ENCODE measurements around the gene GRAP2.
"Not testable (repeated sequence)": the region's sequence is repeated elsewhere in the genome, so short reads cannot be mapped to it uniquely, and the experiment has no call there.

Gene GRAP2

DNA sequence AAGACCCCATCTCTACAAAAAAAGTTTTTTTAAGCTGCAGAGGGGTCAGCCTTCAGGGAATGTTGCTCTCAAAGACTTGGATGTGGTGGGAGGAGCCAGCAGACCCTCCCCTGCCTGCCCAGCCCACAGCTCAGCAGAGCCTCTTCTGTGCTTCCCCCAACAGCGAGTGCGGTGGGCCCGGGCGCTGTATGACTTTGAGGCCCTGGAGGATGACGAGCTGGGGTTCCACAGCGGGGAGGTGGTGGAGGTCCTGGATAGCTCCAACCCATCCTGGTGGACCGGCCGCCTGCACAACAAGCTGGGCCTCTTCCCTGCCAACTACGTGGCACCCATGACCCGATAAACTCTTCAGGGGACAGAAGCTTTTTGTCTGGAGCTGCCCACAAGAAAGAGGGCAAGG is 69.9 kb downstream of the GRAP2 start:
- DNase-seq: no peak

- no peak for DNase-seq
These were observed 71.8 kb downstream of the GRAP2 start for GRCh38 chr22:39972641-39973040.

DNA sequence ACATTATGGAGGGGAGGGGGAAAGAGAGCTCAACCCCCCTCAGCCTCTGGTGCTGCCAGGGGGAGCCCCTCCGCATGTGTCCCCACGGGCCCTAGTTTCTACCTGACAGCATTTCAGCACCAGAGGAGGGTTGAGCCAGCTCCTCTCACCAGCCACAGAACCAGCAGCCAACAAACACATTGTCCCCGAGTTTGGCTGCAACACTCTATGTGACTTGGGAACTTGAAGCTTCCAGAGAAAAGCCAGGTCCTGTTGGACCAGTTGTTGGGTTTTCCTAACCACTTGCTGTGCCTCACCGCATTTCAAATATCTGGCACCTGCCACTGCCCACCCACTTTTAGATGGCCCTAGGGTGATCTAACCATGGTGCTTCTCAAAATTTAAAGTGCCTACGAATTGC is 72.8 kb downstream of the GRAP2 start:
- DNase-seq: no peak

GRCh38 chr22:39974065-39974464 is 73.2 kb downstream of the GRAP2 start:
- no peak for DNase-seq

GRCh38 chr22:39979048-39979447 is 78.2 kb downstream of the GRAP2 start:
- no peak for DNase-seq

GRCh38 chr22:39979458-39979857 is 78.6 kb downstream of the GRAP2 start:
- no peak for DNase-seq

DNA sequence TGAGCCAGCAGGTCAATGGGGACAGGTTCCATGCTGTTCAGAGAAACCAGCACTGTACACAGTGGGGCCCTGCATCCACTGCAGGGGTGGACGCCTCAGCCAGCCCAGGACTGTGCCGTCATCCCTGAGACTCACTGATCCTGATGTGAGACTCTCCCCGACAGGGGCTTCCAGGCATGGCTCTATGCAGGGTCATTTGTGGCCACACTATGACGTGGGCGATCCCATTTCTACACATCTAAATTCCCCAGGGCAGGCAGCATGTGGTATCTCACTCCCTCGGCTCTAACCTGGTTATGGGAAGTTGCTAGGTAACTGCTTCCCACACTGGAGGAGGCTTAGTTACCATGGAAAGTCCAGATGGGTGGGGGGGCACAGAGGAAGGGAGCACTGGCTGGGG is 79.7 kb downstream of the GRAP2 start:
- DNase-seq: no peak

DNA sequence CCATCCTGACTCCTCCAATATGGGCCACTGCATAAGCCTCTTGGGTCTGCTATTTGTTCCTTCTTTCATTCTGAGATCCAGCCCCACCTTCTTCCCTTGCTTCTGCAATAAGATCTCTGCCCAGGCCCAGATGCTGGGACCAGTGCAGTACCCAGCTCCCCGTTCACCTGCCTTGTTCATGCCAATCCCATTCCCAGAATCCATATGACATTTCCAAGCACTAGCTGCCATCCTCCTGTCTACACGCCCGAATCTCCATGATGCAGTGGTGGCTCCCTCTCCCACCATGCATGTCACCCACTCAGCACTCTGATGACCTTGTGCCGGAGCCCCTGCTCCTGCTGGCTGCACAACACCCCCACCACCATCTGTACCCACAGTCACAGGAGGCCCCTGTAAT is 82.5 kb downstream of the GRAP2 start:
- no peak for DNase-seq

GRCh38 chr22:39984006-39984405 is 83.1 kb downstream of the GRAP2 start:
- no peak for DNase-seq

DNA sequence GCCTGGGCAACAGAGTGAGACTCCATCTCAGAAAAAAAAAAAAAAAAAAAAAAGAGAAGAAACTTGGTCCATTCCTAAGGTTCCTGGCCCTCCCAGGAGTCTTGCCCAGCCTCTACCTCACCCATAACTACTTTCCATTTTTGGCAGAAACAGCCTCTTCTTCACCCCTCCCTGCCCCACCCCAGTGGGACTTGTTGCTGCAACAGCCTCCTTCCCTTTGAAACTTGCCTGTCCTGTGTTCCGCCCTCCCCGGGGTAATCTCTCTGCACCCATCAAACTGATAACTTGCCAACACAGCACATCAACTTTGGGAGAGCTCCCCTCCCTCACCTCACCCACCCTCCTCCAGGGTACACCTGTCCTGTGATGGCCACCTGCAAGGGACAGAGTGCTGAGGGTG is 83.9 kb downstream of the GRAP2 start:
- no peak for DNase-seq

DNA sequence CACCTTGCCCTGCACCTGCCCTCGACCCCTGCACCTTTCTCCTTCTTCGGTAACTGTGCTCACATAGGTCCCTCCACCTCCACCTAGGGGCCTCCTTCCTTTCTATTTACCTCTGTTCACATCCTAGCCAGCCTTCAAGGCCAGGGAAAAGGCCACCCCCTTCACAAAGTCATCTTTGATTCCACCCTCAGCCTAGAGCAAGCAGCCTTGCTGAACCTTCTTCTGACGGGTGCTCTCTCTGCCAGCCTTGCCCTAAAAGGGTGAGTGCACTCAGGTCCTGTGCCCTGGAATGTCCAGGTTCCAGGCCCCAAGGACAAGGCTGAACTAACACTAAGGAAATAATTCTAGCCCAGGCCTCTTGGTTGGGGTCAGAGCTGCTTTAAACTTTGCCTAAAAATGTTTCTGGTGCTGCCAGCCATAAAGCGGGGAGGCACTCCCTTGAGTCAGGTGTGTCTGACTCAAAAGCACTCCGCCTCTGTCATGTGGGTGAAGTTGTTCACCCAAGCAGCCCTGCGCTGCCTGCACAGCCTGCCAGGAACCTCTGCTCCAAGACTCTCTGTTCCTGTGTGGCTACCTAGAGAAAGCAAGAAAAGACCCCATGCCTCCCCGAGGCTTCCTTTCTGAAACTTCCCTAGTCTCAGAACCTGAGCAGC is 84.6 kb downstream of the GRAP2 start:
- peak; percentile 18 for DNase-seq

- DNase-seq: no peak
These were observed 87.7 kb downstream of the GRAP2 start for GRCh38 chr22:39988386-39989114.

DNA sequence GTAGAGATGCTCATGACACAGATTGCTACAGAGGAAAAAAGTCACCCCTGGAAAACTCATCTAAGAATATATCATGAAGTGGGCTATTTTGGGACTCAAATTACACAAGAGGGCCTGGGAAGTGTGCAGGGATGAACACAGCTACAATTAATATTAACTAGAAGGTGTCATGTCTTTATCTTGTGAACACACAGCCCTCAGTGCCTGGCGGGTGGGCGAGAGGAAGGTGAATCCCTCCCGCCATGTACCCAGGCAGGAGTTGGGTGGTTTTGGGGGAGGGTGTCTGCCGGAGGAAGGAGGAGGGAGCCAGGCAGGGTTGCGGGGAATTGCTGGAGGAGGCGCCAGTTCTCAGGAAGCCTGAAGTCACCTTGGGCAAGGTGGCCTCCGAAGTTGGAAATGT is 88.7 kb downstream of the GRAP2 start:
- no peak for DNase-seq

DNA sequence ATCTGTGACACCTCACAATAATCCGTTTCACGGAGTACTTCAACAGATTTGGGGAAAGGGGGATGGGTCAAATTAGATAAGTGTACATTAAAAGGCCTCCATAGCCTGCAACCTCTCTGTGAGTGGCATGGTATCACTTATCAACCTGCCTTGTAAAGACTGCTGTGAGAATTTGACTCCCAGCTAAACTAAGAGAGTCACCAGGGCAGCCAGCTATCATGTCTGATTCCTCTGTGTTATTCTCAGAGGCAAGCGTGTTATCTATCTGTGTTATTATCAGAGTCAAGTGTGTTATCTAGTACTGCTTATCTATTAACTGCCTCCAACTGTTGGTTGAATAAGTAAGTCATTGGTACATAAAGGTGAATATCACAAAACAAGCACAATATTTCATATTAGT is 89.8 kb downstream of the GRAP2 start:
- no peak for DNase-seq

- DNase-seq: no peak
These were observed 90.4 kb downstream of the GRAP2 start for GRCh38 chr22:39991159-39991860.

DNA sequence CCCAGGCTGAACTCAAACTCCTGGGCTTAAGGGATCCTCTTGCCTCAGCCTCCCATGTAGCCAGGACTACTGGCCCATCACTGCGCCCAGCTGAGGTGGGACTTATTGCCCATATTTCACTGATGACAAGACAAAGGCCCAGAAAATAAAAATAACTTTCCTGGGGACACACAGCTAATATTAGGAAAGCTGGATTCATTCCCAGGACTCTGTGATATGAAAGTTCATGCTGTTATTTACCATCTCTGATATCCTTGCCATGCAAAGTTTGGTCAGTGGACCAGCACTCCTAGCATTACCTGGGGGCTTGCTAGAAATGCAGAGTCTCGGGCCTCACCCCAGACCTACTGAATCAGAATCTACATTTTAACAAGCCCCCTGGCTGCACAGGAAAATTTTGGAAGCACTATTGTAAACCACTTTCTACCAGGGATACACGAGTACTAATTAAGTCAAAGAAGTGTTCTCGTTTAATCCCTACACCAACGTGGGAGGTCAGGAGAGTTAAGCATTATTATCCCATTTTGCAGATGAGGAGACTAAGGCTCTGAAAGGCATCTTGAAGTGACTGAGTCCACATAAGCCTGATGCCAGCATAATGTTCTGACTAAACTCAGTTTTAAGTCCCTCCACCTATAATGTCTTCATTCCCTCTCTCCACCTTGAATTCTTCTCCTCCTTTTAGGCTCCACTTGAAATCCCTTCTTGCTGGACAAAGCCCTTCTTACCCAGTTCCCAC is 91.4 kb downstream of the GRAP2 start:
- DNase-seq: no peak

DNA sequence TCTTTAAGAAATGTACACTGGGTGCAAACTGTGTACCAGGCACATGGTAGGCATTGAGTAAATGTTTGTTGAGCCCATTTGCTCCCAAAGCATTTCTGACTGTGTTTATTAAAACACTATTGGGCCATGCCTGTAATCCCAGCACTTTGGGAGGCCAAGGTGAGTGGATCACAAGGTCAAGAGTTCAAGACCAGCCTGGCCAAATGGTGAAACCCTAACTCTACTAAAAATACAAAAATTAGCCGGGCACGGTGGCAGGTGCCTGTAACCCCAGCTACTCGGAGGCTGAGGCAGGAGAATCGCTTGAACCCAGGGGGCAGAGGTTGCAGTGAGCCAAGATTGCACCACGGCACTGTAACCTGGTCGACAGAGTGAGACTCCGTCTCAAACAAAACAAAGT is 92.0 kb downstream of the GRAP2 start:
- not testable (repeated sequence) for DNase-seq

GRCh38 chr22:39994041-39994565 is 93.2 kb downstream of the GRAP2 start:
- DNase-seq: peak; percentile 64

DNA sequence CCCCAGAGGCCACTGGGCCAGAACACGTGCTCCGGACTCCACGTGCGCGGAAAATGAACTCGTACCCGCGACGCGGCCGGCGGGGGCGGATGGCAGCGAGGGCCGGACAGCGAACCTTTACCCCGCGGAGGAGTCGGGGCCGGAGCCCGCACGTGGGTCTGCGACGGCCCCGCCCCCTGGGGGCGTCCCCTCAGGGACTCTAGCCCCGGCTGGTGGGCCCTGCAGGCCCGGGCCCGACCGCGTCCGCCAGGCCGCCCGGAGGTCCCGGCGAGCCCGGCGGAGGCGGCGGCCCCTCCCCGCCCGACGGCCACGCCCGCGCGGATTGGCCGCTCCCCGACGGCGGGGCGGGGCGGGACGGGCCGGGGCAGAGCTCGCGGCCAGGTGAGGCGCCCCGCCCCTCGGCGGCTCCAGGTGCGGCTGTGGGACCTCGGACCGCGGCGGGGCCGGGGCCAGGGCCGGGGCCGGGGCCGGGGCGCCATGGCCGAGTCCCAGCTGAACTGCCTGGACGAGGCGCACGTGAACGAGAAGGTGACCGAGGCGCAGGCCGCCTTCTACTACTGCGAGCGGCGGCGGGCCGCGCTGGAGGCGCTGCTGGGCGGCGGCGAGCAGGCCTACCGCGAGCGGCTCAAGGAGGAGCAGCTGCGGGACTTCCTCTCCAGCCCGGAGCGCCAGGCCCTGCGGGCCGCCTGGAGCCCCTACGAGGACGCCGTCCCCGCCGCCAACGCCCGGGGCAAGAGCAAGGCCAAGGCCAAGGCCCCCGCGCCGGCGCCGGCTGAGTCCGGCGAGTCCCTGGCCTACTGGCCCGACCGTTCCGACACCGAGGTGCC is 93.9 kb downstream of the GRAP2 start, which contains the start of gene FAM83F:
FAM83F (plus strand) TSS at position 389 of the 827 bp plus-strand sequence; CDS start at position 478, 89 bp downstream.
- DNase-seq: peak; percentile 64

DNA sequence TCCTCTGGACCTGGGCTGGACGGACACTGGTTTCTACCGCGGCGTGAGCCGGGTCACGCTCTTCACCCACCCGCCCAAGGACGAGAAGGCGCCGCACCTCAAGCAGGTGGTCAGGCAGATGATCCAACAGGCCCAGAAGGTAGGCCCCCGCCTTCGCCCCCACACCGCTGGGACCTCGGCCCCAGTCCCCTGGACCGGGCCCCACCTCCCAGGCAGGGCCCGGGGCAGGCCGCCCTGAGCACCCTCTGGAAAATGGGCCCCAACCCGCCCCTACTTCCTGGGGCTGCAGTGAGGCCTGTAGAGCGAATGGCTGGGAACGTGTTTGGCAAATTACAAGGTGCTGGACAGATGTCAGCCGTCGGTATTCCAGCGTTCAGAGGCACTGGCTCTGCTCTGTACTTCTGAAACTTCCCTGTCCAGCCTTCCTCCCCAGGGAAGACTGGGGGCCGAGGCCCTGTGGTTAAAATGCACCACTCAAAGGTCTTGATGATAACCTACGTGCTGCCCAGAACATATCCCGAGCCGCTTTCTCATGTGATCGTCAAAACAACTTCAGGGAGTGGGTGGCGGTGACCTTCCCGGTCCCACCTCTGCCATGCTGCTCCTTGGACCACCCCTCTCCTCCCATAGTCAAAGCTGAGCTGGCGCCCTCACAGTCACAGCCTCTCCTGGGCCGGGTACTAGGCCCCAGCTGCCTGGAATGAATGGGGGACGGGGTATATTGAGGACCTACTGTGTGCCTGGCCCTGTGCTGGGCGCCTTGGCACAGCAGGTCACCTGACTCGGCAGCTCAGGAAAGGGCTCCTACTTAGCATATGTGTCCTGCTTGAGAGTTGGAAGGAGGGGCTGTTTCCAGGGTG is 94.7 kb downstream of the GRAP2 start:
- no peak for DNase-seq

DNA sequence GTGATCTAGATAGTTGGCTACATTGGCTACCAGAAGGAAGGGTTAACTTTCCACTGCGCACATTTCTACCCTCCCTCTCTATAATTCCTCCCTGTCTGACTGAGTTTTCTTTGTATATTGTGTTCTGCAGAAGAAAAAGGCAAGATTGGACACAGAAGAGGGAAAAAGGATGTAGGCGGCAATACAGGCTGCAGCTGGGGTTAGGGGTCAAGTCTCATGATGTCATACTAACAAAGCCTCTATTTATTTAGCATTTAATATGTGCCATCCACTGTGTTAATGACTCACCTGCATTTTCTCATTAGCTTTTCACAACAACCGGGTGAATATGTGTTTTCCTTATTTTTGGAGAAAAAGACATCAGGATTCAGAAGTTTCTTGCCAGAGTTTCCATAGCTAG is 95.8 kb downstream of the GRAP2 start:
- no peak for DNase-seq
